ENCODE data around the gene CDH12. TPM values are rescaled to one million over a fixed set of nuclear protein-coding genes. Genes with fewer than 3 reads are reported as not detected.

The CDH12 gene
- total and polyA plus RNA-seq, 2 experiments from 2014 or later = not detected

DNA sequence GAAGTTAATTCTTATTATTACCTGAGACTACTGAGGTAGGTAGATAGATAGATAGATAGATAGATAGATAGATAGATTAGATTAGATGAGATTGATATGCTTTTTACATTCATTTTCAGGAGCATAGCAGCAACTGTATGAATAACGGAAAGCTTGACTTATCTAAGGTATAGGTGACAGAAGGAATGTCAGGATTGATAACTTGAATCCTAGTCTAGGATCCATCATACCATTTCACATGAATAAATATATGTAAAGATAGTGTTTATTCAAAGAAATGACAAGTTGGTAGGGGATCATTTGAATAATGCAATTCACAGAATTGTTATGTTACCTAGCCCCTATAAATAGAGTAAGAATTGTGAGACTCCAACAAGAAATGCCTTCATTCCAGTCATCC lies 1008.2 kb downstream of the CDH12 start:
- Histone ChIP-seq H3F3A (ENCODE audit: insufficient read depth) (no peaks in the 10 kb centered on the region), H3K4me3 (no peak overlapping the region), H3K9ac (no peak overlapping the region), H3K79me2 (ENCODE audit: insufficient read depth) (no peaks in the 10 kb centered on the region), H3K36me3 (ENCODE audit: low read depth) (no peaks in the 10 kb centered on the region), H3K4me1 (ENCODE audit: insufficient read depth) (no peaks in the 10 kb centered on the region), H4K20me1 (ENCODE audit: insufficient read depth) (no peaks in the 10 kb centered on the region), H3K27ac (no peak overlapping the region), H3K27me3 (replicated peaks; ENCODE audit: insufficient read depth) (no peaks in the 10 kb centered on the region), H3K4me2 (ENCODE audit: unreplicated experiment) (no peak overlapping the region), H3K9me3 (ENCODE audit: low read depth) (no peaks in the 10 kb centered on the region), H2AFZ (no peak overlapping the region), H3K9me2 (ENCODE audit: insufficient read depth) (no peaks in the 10 kb centered on the region)
- in situ Hi-C loops (cut with MboI) = no loop called here
- TF ChIP-seq EZH2 (IDR thresholded peaks at IDR 0.05; ENCODE audit: insufficient read depth, poor library complexity, severe bottlenecking) (no peak), EZH2phosphoT487 (IDR thresholded peaks at IDR 0.05; ENCODE audit: insufficient read depth, low read depth) (no peak)
- WGBS, 2 experiments (ENCODE audit: low coverage in 1 of 2, low lambda C conversion rate in 2 of 2, missing lambda C conversion rate in 2 of 2) = 58 to 59% methylated on average over 1 of the region's 1 CpG
- no peak for DNase-seq

DNA sequence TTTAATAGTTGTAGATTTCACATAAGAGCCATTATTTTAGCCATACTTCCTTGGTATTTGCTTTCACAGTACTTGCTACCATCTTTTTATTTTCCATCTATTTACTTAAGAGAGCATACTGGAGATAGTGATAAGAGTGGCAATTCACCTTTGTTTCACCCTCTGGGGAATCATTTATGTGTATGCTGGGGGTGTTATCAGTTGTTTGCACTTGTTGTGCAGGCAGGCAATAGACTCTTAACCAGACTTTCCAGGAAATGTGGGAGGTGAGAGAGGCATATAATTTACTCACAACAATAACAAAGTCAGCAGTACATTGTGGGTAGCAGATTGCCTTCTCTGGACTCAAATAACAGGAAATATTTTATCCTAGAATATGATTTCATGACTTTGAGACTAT lies 1018.3 kb downstream of the CDH12 start:
- Histone ChIP-seq H3K4me2 (ENCODE audit: unreplicated experiment) (no peak overlapping the region), H3K27me3 (replicated peaks; ENCODE audit: insufficient read depth) (no peaks in the 10 kb centered on the region), H3K4me1 (ENCODE audit: insufficient read depth) (no peaks in the 10 kb centered on the region), H3F3A (ENCODE audit: insufficient read depth) (no peaks in the 10 kb centered on the region), H3K4me3 (no peak overlapping the region), H3K9ac (no peak overlapping the region), H3K9me2 (ENCODE audit: insufficient read depth) (no peaks in the 10 kb centered on the region), H3K36me3 (ENCODE audit: low read depth) (no peaks in the 10 kb centered on the region), H3K79me2 (ENCODE audit: insufficient read depth) (no peaks in the 10 kb centered on the region), H2AFZ (no peak overlapping the region), H3K9me3 (ENCODE audit: low read depth) (no peaks in the 10 kb centered on the region), H3K27ac (no peak overlapping the region), H4K20me1 (ENCODE audit: insufficient read depth) (no peaks in the 10 kb centered on the region)
- no peak for DNase-seq
- in situ Hi-C loops (cut with MboI) = no loop called here
- no peak for TF ChIP-seq EZH2phosphoT487 (IDR thresholded peaks at IDR 0.05; ENCODE audit: insufficient read depth, low read depth)
- TF ChIP-seq EZH2 (IDR thresholded peaks at IDR 0.05; ENCODE audit: insufficient read depth, poor library complexity, severe bottlenecking) = no peak

DNA sequence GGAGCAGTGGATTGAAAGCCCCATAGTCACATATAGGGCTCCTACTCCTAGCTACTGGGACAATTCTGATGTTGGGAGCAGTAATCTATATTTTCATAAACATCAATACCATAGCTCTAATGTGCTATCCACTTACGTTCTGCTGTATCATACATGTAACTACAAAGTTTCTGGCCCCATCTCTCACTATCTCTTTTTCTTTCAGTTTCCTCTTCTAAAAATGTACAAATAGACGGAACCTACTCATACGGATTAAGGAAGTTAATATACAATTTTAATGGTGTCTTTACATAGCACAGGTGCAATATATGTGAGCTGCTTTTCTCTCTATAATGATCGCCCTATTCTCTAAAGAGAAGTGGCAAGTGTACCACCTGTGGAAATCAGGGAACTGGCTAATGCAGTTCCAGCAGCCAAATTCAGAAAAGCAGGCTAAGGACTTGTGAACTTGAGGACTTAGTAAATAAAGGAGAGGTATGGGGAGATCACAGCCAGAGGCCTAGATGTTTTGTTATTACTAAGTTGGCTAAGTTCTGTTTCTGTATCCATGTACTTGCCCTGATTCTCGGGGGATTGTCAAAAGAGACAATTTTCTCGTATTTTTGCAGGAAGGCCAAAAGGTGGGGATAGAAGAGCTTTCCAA lies 1021.9 kb downstream of the CDH12 start:
- Histone ChIP-seq H2AFZ (no peak overlapping the region), H3K4me3 (no peak overlapping the region), H3K36me3 (ENCODE audit: low read depth) (no peaks in the 10 kb centered on the region), H3K27ac (no peak overlapping the region), H3K9me2 (ENCODE audit: insufficient read depth) (no peaks in the 10 kb centered on the region), H3K27me3 (replicated peaks; ENCODE audit: insufficient read depth) (no peaks in the 10 kb centered on the region), H3K9ac (no peak overlapping the region), H4K20me1 (ENCODE audit: insufficient read depth) (no peaks in the 10 kb centered on the region), H3F3A (ENCODE audit: insufficient read depth) (no peaks in the 10 kb centered on the region), H3K4me1 (ENCODE audit: insufficient read depth) (no peaks in the 10 kb centered on the region), H3K79me2 (ENCODE audit: insufficient read depth) (no peaks in the 10 kb centered on the region), H3K9me3 (ENCODE audit: low read depth) (no peaks in the 10 kb centered on the region), H3K4me2 (ENCODE audit: unreplicated experiment) (no peak overlapping the region)
- in situ Hi-C loops (cut with MboI) = no loop called here
- WGBS, 2 experiments (ENCODE audit: low coverage in 1 of 2, low lambda C conversion rate in 2 of 2, missing lambda C conversion rate in 2 of 2) = 68 to 69% methylated on average over 6 of the region's 6 CpGs
- no peak for DNase-seq
- TF ChIP-seq EZH2phosphoT487 (IDR thresholded peaks at IDR 0.05; ENCODE audit: insufficient read depth, low read depth) = no peak
- no peak for TF ChIP-seq EZH2 (IDR thresholded peaks at IDR 0.05; ENCODE audit: insufficient read depth, poor library complexity, severe bottlenecking)

DNA sequence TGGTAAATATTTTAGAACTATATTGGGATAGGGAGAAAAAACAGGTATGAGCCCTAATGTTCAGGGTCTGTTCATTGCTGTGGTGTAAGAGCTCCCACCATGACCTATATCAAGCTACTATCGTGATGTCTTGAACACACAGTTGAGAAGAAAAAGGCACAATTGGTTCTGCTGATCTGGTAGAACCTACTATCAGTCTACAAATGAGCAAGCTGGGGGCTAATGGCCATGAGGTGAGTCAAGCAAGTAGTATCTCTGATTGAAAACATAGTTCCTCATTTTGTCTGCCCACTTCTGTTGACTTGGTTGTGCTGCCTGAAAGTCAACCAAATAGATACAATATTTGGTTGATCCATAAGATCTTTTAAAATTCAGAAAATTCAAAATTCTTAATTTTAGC lies 1026.3 kb downstream of the CDH12 start:
- Histone ChIP-seq H3K36me3 (ENCODE audit: low read depth) (no peaks in the 10 kb centered on the region), H3F3A (ENCODE audit: insufficient read depth) (no peaks in the 10 kb centered on the region), H3K27me3 (replicated peaks; ENCODE audit: insufficient read depth) (no peaks in the 10 kb centered on the region), H3K79me2 (ENCODE audit: insufficient read depth) (no peaks in the 10 kb centered on the region), H3K9me3 (ENCODE audit: low read depth) (no peaks in the 10 kb centered on the region), H4K20me1 (ENCODE audit: insufficient read depth) (no peaks in the 10 kb centered on the region), H3K27ac (no peak overlapping the region), H2AFZ (no peak overlapping the region), H3K4me3 (no peak overlapping the region), H3K9ac (no peak overlapping the region), H3K9me2 (ENCODE audit: insufficient read depth) (no peaks in the 10 kb centered on the region), H3K4me2 (ENCODE audit: unreplicated experiment) (no peak overlapping the region), H3K4me1 (ENCODE audit: insufficient read depth) (no peaks in the 10 kb centered on the region)
- in situ Hi-C loops (cut with MboI) = no loop called here
- WGBS, 2 experiments (ENCODE audit: low coverage in 1 of 2, low lambda C conversion rate in 2 of 2, missing lambda C conversion rate in 2 of 2) = 33 to 38% methylated on average over 1 of the region's 1 CpG
- DNase-seq = no peak
- no peak for TF ChIP-seq EZH2 (IDR thresholded peaks at IDR 0.05; ENCODE audit: insufficient read depth, poor library complexity, severe bottlenecking)
- TF ChIP-seq EZH2phosphoT487 (IDR thresholded peaks at IDR 0.05; ENCODE audit: insufficient read depth, low read depth) = no peak

DNA sequence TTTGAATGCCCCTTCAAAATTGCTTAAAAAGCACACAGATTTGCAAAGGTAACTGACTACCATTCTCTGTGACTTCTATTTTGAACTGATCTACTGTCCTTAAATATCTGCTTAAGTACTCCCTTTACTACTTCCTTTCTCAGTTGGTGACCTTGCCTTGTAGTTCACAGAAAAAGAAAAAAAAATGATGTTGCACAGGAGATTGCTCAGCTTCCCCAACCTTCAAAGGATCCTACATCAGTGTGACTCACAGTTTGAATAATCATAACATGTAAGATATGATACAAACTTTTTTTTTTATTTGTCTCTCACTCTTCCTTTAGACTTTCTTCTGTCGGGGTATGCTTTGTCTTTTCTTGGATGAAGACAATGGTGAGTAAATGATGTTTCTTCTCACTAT lies 1029.6 kb downstream of the CDH12 start:
- H3K9me2 ChIP-seq (ENCODE audit: insufficient read depth) = no peaks in the 10 kb centered on the region
- no peaks in the 10 kb centered on the region for H3K36me3 ChIP-seq (ENCODE audit: low read depth)
- no peaks in the 10 kb centered on the region for H3K9me3 ChIP-seq (ENCODE audit: low read depth)
- H4K20me1 ChIP-seq (ENCODE audit: insufficient read depth) = no peaks in the 10 kb centered on the region
- TF ChIP-seq EZH2phosphoT487 (IDR thresholded peaks at IDR 0.05; ENCODE audit: insufficient read depth, low read depth) (no peak), EZH2 (IDR thresholded peaks at IDR 0.05; ENCODE audit: insufficient read depth, poor library complexity, severe bottlenecking) (no peak)
- H3K4me1 ChIP-seq (ENCODE audit: insufficient read depth) = no peaks in the 10 kb centered on the region
- H3F3A ChIP-seq (ENCODE audit: insufficient read depth) = no peaks in the 10 kb centered on the region
- H3K4me2 ChIP-seq (ENCODE audit: unreplicated experiment) = no peak overlapping the region
- H3K4me3 ChIP-seq = no peak overlapping the region
- in situ Hi-C loops (cut with MboI) = no loop called here
- no peak overlapping the region for H3K9ac ChIP-seq
- 82 to 83% methylated on average over 1 of the region's 1 CpG for WGBS, 2 experiments (ENCODE audit: low coverage in 1 of 2, low lambda C conversion rate in 2 of 2, missing lambda C conversion rate in 2 of 2)
- no peaks in the 10 kb centered on the region for H3K79me2 ChIP-seq (ENCODE audit: insufficient read depth)
- no peak for DNase-seq
- H3K27ac ChIP-seq = no peak overlapping the region
- H3K27me3 ChIP-seq (replicated peaks; ENCODE audit: insufficient read depth) = no peaks in the 10 kb centered on the region
- H2AFZ ChIP-seq = no peak overlapping the region
